ENCODE results near the gene L3MBTL2.
"Not testable (repeated sequence)": the region's sequence is repeated elsewhere in the genome, so short reads cannot be mapped to it uniquely, and the experiment has no call there.

The L3MBTL2 gene

GRCh38 chr22:41204992-41205900 is at the start of gene L3MBTL2:
Gene L3MBTL2, plus strand, starts transcription at chr22:41205312. Its CDS starts 51 bp downstream, at chr22:41205363.
- peak; percentile 97 for DNase-seq

DNA sequence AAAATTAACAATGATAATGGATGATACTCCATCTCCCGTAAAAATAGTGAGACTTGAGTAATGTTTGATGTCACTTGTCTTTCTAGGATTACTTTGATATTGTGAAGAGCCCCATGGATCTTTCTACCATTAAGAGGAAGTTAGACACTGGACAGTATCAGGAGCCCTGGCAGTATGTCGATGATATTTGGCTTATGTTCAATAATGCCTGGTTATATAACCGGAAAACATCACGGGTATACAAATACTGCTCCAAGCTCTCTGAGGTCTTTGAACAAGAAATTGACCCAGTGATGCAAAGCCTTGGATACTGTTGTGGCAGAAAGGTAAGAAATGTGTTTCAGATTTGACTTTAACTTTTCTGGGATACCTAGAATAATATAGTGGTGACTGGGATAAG is 48.0 kb upstream of the L3MBTL2 start:
- DNase-seq: no peak

DNA sequence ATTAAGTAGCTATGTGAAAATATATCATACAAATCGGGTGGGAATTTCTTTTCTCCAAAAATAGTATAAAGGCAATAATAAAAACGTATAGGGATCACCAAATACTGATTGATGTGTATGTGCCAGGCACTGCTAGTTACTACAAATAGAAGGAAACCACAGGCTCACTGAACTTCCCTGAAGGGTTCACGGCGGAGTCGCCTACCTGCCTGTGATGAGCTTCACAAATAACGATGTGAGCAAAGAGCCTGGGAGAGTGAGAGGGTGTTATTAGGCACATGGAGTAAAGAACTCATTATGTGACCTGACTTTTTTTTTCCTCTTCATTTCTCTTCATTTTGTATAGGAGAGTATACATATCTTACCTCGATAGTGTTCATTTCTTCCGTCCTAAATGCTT is 36.0 kb upstream of the L3MBTL2 start:
- no peak for DNase-seq

GRCh38 chr22:41171996-41172395 is 33.1 kb upstream of the L3MBTL2 start:
- no peak for DNase-seq

DNA sequence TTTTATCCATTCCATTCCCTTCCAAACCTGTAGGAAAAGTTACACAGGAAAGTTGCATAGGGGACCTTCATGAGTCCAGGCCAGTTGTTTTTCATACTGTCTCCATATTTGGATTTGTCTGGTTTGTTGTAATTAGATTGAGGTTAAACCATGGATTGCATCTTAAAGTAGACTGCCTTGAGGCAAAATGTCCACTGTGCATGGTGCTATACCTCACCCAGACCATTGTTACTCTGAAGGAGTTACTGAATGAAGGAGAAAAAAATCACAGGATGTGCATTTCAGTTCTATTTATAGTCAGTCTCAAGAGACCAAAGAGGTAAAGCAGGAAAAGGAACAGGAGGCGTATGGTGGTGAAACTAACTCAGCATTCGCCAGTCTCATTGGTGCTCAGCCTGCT is 29.6 kb upstream of the L3MBTL2 start:
- DNase-seq: no peak

GRCh38 chr22:41177040-41177621 is 28.0 kb upstream of the L3MBTL2 start:
- no peak for DNase-seq

- no peak for DNase-seq
These were observed 27.3 kb upstream of the L3MBTL2 start for GRCh38 chr22:41177622-41178424.

DNA sequence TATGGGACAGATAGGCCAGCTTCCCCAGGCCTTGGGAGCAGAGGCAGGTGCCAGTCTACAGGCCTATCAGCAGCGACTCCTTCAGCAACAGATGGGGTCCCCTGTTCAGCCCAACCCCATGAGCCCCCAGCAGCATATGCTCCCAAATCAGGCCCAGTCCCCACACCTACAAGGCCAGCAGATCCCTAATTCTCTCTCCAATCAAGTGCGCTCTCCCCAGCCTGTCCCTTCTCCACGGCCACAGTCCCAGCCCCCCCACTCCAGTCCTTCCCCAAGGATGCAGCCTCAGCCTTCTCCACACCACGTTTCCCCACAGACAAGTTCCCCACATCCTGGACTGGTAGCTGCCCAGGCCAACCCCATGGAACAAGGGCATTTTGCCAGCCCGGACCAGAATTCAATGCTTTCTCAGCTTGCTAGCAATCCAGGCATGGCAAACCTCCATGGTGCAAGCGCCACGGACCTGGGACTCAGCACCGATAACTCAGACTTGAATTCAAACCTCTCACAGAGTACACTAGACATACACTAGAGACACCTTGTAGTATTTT is 26.6 kb upstream of the L3MBTL2 start:
- no peak for DNase-seq

DNA sequence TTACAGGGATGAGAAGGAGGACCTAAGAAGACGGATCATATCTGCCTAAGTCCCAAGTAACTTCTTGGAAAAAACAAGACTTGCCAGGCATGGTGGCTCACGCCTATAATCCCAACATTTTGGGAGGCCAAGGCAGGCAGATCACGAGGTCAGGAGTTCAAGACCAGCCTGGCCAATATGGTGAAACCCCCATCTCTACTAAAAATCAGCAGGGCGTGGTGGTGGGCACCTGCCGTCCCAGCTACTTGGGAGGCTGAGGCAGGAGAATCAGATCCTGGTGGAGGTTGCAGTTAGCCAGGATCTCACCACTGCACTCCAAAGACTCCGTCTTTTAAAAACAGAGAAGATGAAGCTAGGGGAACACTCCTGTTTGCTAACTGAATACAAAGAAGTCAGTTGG is 24.8 kb upstream of the L3MBTL2 start:
- DNase-seq: not testable (repeated sequence)

DNA sequence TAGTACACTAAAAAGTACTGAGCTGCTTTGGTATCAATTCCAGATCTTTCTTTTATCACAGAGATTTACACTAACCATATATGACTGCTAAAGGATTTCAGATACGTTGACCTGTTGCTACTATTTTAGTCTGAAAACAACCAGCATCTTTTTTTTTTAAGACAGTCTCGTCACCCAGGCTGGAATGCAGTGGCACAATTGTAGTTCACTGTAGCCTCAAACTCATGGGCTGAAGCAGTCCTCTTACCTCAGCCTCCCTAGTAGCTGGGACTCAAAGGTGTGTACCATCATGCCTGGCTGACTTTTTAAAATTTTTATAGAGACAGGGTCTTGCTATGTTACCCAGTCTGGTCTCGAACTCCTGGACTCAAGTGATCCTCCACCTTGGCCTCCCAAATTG is 24.2 kb upstream of the L3MBTL2 start:
- no peak for DNase-seq

DNA sequence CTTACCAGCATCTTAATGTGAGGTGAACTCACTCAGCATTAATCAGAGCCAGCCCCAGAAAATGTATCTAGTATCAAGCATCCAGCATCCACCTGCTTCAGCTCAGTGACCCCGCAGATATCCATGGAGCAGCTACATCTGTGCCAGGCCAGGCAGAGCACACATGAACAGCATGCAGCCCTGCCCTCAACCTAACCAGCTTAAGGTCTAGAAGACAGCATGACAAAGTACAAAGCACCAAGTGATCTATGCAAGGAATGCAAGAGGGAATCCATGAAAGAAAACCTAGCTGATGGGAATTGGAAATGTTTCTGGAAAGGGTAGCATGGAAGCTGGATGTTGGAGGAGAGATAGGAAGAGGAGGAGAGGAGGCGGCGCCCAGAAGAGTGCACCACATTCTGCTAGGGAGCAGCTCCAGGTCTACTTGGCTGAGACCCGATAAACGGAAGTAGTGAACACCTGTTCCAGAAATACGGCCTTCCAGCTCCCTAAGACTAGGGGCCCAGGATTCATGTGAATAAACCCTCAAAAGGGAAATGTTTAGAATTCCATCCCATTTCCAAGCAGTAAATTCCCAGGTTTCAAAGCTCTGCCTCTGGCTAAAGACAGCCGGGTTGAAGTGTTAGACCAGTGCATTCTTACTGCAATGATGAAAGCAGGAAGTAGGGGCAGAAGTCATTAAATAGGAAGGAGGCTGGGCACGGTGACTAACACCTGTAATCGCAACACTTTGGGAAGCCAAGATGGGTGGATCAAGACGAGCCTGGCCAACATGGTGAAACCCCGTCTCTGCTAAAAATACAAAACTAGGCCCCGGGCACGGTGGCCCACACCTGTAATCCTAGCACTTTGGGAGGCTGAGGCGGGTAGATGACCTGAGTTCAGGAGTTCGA is 23.5 kb upstream of the L3MBTL2 start:
- DNase-seq: no peak

GRCh38 chr22:41184679-41185078 is 20.4 kb upstream of the L3MBTL2 start:
- DNase-seq: no peak

DNA sequence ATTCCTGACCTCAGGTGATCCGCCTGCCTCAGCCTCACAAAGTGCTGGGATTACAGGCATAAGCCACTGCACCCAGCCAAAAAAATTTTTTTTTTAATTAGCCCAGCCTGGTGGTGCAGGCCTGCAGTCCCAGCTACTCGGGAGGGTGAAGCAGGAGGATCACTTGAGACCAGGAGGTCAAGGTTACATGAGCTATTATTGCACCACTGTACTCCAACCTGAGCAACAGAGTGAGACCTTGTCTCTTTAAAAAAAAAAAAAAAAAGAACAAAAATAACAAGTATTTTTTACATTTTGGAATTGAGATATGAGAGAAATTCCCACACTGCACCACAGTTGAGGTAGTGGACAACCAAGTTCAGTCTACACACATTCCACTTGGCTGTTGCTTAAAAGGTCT is 13.6 kb upstream of the L3MBTL2 start:
- no peak for DNase-seq

DNA sequence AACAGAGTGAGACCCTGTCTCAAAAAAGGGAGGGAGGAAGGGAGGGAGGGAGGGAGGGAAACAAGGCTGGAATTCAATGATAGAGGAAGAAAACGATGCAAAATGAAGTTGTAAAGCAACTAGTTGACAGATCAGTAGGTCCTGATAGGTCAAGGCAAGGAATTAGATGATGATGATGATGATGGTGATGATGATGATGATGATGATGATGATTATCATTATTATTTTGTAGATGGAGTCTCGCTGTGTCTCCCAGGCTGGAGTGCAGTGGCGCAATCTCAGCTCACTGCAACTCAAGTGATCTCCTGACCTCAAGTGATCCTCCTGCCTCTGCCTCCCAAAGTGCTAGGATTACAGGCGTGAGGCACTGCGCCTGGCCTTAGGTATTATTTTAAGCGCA is 11.3 kb upstream of the L3MBTL2 start:
- DNase-seq: no peak

DNA sequence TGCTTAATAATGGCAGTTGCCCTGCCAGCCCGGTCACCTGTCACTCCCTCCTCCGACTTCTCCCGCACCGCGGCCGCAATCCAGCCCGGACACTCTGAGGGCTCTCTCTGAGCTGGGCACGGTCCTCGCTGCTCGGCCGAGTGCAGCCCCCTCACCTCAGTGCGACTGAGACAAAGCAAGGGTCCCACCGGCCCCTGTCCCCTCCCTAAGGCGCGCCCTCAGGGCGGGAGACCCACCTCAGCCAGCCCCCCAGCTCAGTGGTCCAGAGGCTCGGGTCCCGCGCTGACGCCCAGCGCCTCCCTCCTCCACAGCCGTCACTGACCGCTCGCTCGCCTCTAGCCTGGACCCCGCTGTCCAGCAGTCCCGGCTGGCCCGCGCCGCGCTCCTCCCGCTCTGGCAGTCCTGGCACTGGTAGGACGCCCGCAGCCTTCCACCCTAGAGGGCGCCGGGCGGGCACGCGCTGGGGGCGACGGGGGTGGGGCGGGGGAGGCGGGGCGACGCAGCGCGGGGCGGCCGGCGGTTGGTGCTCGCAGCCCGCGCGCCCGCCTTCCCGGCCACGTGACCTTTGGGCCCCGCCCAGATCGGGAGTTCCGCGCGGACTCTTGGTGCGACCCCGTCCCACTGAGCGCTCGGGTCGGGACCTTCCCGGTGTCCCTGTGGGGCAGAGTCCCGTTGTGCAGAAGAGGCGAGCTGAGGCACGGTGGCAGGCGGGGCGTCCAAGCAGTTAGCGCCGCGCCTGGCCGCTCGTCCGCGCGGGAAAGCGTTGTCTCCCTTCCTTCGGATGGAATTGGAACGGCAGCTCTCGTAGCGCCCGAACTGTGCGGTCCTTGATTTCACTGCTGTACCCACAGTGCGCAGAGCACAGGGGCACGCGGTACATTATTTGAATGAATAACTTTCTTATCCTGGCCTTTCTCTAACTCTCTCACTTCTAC is 7.8 kb upstream of the L3MBTL2 start:
- DNase-seq: peak; percentile 83

DNA sequence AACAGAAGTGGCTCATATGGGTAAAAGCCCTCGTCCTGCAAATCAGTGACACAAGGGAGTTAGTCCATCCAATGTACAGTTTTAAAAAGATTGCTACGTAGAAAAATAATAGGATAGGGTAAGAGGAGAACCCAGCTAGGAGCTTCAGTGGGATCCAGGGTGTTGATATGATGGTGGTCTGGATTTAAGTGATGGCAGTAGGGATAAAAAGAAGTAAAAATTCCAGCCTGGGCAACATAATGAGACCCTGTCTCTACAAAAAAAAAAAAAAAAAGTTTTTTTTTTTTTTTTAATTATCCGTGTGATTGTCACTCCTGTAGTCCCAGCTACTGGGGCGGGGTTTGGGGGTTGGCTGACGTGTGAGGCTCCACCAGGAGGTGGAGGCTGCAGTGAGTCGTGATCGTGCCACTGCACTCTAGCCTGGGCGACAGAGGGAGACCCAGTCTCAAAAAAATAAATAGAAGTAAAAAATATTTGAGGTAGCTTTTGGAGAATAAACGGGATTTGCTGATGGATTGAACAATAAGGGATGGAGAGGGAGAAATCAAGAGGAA is 7.0 kb upstream of the L3MBTL2 start:
- DNase-seq: peak; percentile 51

DNA sequence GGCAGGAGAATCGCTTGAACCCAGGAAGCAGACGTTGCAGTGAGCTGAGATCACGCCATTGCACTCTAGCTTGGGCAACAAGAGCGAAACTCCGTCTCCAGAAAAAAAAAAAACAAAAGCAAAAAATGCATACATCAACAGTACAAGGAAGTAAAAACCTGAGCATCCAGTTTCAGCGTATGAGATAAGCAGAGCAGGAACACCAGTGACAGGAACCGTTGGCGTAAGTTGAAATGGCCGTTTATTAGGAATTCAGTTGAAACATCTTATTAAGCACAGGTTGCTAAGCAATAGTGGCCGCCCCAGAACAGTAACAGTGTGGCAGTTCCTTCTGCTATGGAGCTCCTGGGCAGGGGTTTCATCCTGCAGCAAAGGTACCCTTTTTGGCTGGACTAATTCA is 4.0 kb upstream of the L3MBTL2 start:
- DNase-seq: no peak

DNA sequence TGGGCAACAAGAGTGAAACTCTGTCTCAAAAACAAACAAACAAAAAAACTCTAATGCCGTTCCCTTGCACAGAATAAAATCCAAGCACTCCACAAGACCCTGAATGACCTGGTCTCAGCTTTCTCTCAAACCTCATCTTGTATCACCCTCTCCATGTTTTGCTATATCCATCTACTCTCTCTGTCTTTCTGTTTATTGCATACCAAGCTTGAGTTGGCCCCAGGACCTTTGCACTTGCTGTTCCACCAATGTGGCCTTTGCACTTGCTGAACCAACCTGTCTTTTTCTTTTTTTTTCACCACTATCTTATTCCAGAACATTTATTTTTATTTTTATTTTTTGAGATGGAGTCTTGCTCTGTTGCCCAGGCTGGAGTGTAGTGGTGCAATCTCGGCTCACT is 2.0 kb upstream of the L3MBTL2 start:
- DNase-seq: no peak

- no peak for DNase-seq
These were observed 1.0 kb upstream of the L3MBTL2 start for GRCh38 chr22:41204066-41204465.

DNA sequence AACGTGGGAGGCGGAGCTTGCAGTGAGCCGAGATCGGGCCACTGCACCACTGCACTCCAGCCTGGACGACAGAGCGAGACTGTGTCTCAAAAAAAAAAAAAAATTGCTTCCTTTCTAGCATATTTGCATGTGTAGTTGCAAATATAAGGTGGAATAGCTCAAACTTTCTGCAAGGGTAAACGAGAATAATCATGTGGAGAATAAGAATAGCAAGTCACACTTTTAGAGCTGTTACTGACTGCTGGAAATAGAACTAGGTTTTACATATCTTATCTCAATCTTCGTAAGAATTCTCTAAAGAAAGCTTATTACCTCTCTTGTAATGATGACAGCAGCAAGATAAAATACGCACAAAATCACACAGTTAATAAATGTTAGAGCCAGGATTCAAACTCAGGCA is 1.6 kb downstream of the L3MBTL2 start:
- DNase-seq: no peak

DNA sequence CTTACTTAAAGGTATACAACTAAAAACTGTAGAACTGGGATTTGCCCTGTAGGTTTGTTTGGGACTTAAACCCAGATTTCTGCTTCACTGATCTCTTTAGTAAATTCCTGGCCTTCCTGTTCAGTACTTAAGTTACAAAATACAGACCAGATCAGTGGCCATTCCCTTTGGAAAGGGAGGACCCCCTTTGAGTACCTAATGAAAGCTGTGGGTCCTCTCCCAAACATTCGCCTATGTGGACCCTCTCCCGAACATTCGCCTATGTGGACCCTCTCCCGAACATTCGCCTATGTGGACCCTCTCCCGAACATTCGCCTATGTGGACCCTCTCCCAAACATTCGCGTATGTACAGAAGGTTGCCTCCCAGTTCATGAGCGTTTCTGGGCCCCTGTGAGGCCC is 10.3 kb downstream of the L3MBTL2 start:
- DNase-seq: no peak
